CD4-positive, alpha-beta T cell treated with Interleukin-21 for 1 hour (primary cell): ENCODE data around the gene NCAPG.

ENCODE experiments used
- DNase-seq: peaks from one replicate; pipeline ENCODE4 v3.0.0-alpha.2; 2020

NCAPG gene

DNA sequence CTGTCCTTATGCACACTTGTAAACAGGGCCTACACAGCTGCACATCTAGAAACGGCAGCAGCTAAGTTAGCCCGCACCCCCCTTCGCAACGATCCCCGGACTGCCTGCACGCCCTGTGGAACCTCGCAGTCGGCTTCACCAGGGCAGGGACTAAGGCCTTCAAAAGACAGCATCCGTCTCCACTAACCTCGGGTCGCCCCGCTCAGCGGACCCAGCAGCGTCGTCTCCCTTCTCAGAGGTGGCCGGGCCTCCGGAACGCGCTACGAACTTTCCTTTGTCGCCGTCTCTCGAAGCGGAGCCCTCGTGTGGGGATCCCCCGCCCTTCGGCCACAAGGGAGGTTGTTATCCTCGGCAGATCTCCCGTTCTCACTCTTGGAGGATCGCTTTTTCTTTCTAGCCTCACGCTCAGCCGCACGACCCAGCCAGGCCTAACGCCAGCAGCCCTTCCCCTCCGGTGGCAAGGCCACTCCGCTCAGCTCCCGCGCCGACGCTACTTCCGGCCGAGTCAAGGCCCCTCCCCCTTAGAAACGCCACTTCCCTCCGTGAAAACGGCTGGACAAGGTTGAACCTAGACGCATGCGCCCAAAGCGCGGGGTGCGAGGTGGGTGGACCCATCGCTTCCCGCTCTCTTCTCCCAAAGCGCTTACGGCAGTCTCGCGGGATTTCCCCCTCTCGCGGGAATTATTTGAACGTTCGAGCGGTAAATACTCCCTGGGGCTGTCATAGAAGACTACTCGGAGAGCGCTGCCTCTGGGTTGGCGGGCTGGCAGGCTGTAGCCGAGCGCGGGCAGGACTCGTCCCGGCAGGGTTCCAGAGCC is at the start of gene NCAPG, which contains the start of gene DCAF16:
NCAPG (plus strand) TSS at position 720 of the 818 bp plus-strand sequence. CDS start 99 bp downstream, outside the sequence.
DCAF16 (minus strand) TSS at position 498 of the 818 bp plus-strand sequence. CDS start 6,616 bp downstream, outside the sequence.
- DNase-seq, result peak; percentile 99

DNA sequence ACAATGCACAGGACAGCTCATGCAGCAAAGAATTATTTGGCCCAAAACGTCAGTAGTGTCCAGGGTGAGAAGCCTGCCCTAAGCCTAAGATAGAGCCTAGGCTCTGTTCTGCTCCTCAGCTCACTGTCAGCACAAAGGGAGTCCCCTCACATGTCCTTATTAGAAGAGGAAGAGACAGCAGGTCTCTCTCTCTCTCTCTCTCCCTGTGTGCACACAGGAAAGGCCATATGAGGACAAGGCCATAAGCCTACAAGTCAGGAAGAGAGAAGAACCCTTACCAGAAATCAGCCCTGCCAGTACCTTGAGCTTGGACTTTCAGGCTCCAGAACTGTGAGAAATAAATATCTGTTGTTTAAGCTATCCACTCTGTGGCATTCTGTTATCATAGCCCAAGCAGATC is 49.7 kb upstream of the NCAPG start:
- no peak for DNase-seq

GRCh38 chr4:17762726-17763125 is 48.1 kb upstream of the NCAPG start:
- DNase-seq, result no peak

DNA sequence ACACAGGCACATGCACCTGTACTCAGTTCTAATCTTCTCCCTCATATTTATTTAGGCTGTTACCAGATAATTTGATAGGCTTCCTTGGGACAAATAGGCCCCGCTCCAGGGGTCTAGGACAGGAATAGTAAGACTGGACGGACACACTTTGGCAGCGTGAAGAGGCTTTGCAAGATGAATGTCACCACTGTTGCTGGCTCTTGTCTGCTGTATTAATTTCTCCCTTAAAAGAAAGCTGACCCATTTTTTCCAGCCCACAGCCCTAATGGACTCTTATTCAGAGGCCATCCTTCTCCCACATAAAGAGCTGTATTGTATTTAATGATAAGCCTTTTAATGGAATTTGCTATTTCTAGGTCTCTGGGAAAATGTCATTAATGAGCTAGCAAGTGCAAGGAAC is 47.4 kb upstream of the NCAPG start:
- no peak for DNase-seq

DNA sequence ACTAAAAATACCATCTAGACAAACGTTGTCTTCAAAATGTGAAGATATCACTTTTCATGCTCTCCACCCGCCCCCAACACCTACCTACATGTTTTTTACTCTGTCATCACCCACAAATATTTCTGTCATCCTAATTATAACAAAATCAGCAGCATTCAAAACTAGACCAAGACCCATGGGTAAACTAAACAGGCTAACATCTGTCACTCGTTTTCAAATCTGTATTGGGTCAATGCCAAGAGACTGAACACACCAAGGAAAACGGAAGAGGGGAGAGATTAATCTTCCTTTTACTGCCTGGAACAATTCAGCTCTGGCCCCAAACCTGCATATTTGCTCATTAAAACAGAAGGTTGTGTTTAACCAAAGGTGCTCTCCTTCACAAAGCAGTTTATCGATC is 46.8 kb upstream of the NCAPG start:
- DNase-seq, result no peak

GRCh38 chr4:17765514-17766286 is 45.1 kb upstream of the NCAPG start:
- no peak for DNase-seq

GRCh38 chr4:17766826-17767458 is 43.8 kb upstream of the NCAPG start:
- no peak for DNase-seq

DNA sequence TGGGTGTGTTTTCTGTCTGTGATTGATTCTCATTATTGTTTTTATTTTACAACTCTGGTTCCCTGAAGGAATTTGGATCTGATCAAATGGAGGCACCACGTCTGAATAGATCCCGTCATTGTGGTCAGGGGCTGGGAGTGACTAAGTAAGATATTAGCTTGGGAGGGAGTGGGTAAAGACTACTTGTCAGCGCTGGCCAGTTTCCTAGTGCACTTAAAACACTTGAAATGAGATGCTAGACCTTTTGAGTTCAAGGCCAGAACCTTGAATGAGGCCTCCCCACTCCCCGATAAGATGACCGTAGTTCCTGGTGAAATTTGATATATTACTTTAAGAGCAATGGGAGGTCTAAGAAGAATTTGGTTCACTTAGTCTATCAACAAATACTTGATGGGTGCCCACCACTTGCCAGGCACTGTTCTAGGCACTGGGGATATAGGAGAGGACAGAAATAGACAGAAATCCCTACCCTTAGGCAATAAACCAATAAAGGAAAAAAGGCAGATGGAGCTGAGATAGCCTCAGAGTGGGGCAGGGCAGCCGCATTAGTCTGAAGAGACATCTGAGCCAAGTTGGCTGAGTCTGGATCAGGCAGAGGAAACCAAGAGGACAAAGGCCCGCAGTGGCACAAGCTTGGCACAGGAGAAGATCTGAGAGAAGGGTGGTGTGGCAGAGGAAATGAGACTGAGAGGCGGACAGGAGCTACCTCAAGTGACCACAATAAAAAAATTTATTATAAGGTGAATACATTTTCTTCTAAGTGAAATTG is 41.2 kb upstream of the NCAPG start:
- DNase-seq, result no peak

- DNase-seq, result no peak
Measured at GRCh38 chr4:17770845-17771244, 39.9 kb upstream of the NCAPG start.

- no peak for DNase-seq
Measured at GRCh38 chr4:17771284-17771908, 39.4 kb upstream of the NCAPG start.

- DNase-seq, result no peak
Measured at GRCh38 chr4:17773135-17773698, 37.6 kb upstream of the NCAPG start.

DNA sequence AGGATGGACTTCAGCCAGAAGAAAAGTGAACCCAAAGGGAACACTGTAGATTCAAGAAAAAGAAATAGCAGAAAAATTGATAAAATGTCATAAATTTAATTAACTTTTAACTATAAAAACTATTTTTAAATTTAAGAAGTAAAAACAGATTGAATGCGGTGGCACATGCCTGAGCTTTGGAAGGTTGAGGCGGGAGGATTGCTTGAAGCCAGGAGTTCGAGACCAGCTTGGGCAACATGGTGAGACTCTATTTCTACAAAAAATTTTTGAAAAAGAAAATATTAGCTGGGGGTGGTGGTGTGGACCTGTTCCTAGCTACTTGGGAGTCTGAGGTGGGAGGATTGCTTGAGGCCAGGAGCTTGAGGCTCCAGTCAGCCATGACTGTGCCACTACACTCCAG is 32.3 kb upstream of the NCAPG start:
- DNase-seq, result no peak

DNA sequence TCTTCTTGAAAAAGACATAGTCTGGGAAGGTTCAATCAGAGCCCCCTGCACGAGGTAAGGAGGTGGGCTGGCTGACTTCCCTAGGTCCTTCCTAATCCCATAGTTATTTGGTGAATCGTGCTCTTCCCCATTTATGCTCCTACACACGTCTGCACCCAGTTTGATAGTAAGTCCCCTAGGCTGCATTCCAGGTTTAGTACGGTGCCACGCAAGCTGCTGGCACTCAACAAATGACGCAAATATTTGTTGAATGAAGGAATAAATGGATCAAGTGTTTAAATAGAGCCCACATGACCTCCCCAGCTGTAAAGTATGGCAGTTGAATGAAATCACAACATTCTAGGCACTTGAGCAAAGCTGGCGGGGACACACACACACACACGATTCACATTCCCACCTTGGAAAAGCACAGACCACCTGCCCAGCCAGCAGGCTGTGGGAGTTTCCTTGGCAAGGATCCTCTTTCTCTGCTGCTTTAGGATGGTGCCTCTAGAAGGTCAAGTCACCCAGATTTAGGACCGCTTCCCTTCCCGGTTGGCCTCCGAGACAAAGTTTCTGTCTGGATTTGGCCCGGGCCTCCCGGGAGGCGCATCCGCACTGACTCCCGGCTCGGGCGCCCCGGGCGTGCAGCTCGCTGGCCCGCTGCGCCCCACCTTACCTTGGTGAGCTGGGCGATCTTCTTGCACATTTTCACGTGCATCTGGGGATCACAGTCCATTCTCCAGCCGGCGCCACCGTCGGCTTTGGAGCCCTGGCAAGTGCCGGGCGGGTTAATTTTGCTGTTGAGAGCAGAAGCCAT is 30.1 kb upstream of the NCAPG start:
- no peak for DNase-seq

DNA sequence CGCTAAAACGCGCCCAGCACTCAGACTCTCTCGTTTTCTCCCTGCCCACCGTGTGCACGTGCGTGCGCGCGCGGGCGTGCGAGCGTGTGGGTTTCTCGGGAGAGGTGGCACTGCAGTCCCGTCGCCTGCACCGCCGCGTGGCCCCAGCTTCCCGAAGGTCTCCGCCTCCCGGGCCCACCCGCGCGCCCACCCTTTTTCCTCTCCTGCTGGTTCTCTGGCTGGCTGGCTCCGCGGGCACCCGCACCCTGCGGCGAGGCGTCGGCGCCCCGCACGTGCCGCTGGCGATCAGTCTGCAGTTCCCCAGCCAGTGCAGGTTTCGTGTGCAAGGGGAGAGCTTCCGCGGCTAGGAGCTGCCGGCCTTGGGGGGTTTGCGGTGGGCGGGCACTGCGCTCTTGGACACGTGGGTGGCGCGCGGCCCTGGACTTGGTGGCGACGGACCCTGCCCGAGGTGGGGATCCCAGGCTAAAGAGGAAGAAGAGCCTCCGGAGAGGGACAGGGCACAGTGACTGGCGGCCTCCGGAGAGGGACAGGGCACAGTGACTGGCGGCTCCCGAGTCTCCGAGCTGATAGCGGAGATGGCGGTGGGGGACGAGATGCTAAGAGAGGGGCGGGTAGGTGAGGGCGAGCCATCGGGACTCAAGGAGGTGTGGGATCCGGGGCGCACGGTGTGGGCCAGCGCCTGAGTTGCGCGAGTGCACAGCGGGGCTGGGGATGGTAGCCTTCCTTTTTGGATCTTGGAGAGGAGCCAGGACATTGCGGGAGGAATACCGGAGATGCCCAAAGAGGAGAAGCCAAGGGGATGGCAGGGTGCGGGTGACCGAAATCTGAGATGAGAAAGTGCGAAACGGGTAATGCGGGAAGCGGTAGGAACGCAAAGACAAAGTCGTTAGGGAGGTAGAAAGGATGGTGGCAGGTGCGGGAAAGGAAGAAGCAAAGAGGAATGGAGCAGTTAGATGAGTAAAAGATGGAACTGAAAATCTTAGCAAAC is 29.2 kb upstream of the NCAPG start, which contains the start of gene FAM184B:
FAM184B (minus strand) TSS at position 322 of the 988 bp plus-strand sequence. CDS start 322 bp downstream, outside the sequence.
- DNase-seq, result no peak

GRCh38 chr4:17785858-17786257 is 24.9 kb upstream of the NCAPG start:
- DNase-seq, result no peak

DNA sequence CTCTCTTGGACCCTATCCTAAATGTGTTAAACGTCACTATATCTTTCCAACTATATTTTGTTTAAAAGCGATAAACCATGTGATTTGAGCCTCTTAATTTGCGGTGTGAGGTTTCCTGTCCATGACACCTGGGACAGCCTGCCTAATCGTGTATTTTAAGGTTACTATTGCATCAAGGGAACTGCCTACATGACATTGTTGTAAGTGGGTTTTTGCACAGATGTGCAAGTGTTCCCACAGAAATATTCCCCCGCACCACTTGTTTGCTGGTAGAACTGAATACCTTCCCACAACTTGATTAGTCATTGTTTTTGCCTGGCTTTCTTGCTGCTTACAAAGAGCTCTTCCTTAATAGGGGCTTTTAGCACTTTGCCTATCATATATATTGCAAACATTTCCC is 24.2 kb upstream of the NCAPG start:
- DNase-seq, result no peak

GRCh38 chr4:17787315-17787714 is 23.5 kb upstream of the NCAPG start:
- DNase-seq, result no peak

DNA sequence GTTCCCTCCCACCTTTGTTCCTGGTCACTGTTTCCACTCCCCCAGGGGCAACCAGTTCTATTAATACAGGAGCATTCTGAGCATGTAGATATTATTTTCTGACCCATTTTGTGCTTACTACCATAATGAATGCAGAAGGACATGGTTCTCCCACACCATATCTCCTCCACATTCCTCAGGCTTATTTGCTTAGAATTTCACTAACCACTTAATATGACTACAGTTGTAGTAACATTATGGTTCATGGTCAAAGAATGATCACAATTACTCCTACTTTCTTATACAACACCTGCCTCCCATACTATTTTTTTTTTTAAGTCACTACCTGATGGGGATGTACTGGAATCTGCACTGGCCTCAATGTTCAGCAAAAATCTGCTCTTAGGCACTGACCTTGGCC is 21.8 kb upstream of the NCAPG start:
- no peak for DNase-seq

DNA sequence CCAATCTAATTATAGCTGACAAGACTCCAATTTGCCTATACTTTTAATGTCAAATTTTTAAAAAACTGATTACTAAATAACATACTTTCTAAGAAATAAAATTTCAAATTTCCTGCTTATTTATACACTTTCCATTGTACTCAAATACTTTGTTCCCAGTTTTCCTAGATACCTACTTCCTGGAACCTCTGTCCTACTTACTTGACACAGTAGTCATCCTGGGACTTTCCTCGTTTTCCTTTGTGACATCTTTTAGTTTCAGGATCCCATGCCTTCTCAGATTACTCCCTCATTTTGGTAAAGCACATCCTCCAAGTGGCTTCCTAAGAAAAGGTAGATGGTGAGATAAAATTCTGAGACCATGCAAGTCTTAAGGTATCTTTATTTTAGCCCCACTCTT is 16.0 kb upstream of the NCAPG start:
- DNase-seq, result no peak

DNA sequence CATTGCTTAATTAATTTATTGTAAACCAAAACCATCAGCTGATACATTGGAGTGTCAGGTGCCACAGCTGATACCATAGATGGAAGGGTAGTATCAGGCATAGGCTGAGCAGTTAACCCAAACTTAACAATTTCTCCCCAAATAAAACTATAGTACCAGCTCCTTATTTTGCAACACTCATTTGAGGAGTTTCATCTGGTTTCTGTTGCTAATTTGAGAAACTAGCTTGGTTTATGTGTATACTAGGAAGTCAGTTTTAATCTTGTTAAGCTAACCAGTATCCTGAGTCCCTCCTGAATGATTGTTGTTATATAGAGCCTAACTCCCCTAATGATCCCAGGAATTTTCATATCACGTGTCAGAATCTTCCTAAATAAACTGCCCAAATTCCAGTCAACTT is 13.0 kb upstream of the NCAPG start:
- DNase-seq, result no peak
